ENCODE data around the gene TSTD2. TPM values are rescaled to one million over a fixed set of nuclear protein-coding genes. Genes with fewer than 3 reads are reported as not detected.

Gene TSTD2
- 10.2 to 11.4 TPM (median 10.9 TPM) in 5 replicates for total RNA-seq (2022; extraction: Qiagen RNA extraction)

GRCh38 chr9:97632985-97633858 is at the start of gene TSTD2, which contains the start of gene NCBP1:
Gene TSTD2, minus strand, starts transcription at chr9:97633368. Its CDS starts 5,806 bp downstream, at chr9:97627562.
Gene NCBP1, plus strand, starts transcription at chr9:97633821. Its CDS starts 61 bp downstream, at chr9:97633882.

Other genes starting within 250 kb of the TSTD2 start
- 11.0 to 14.1 TPM (median 12.3 TPM) in 5 replicates for gene TDRD7, start 221.3 kb downstream of the TSTD2 start, total RNA-seq (2022; extraction: Qiagen RNA extraction)
- gene TMOD1, start 131.7 kb downstream of the TSTD2 start, total RNA-seq (2022; extraction: Qiagen RNA extraction), result 2.3 to 2.9 TPM (median 2.5 TPM) in 5 replicates
- 26.1 to 28.4 TPM (median 27.3 TPM) in 5 replicates for gene NCBP1, start 453 bp upstream of the TSTD2 start, total RNA-seq (2022; extraction: Qiagen RNA extraction)
- 12.0 to 13.9 TPM (median 12.8 TPM) in 5 replicates for gene XPA, start 64.0 kb upstream of the TSTD2 start, total RNA-seq (2022; extraction: Qiagen RNA extraction)
- gene FOXE1, start 219.9 kb upstream of the TSTD2 start, total RNA-seq (2022; extraction: Qiagen RNA extraction), result 3.2 to 4.5 TPM (median 4.0 TPM) in 5 replicates

All from A549 treated with CORT108297 at 1 μM for 4 hours (cell line).